HepG2 (cell line): ENCODE results near the gene RPL36. TPM values are rescaled to one million over a fixed set of nuclear protein-coding genes. Genes with fewer than 3 reads are reported as not detected.

Experiments used
- CCDC6 ChIP-seq: sonication (generic); formaldehyde crosslinking; IDR thresholded peaks from 2 replicates; pipeline ENCODE4 v1.8.1; 2022; ENCODE audit warnings: mild to moderate bottlenecking, missing genetic modification reagents, moderate library complexity
- DBP ChIP-seq: sonication (generic); formaldehyde crosslinking; IDR thresholded peaks from 2 replicates; pipeline ENCODE4 v1.4.0; 2020; ENCODE audit warnings: missing genetic modification reagents; ENCODE audit errors: not compliant biosample characterization
- ESRRA ChIP-seq: sonication (generic); formaldehyde crosslinking; IDR thresholded peaks from 2 replicates; pipeline ENCODE4 v1.5.1; 2020; ENCODE audit warnings: mild to moderate bottlenecking, low read depth, missing genetic modification reagents
- GABPA ChIP-seq, 2 experiments: IDR thresholded peaks; 2 replicates each; pipeline ENCODE4 v1.6.1; 2011 to 2016; ENCODE audit warnings: low read depth in 2 of 2, low read length in 1 of 2, missing biosample characterization in 1 of 2, missing genetic modification characterization in 1 of 2
- GMEB2 ChIP-seq: IDR thresholded peaks from 2 replicates; pipeline ENCODE4 v1.6.1; 2016; ENCODE audit warnings: missing biosample characterization, missing genetic modification reagents, low read depth
- HMGXB4 ChIP-seq, 2 experiments: sonication (generic) in 1 of 2; formaldehyde crosslinking in 1 of 2; IDR thresholded peaks; 2 replicates each; pipeline versions ENCODE4 v1.4.0 to v1.6.1; 2018 to 2020; ENCODE audit warnings: missing genetic modification reagents in 2 of 2, borderline replicate concordance in 1 of 2, low read depth in 1 of 2, mild to moderate bottlenecking in 1 of 2, missing biosample characterization in 1 of 2
- HNF1B ChIP-seq: sonication (generic); formaldehyde crosslinking; IDR thresholded peaks from 2 replicates; pipeline ENCODE4 v1.5.1; 2020; ENCODE audit warnings: mild to moderate bottlenecking, moderate library complexity, missing genetic modification reagents
- IKZF5 ChIP-seq: IDR thresholded peaks from 2 replicates; pipeline ENCODE4 v1.6.1; 2018; ENCODE audit warnings: missing genetic modification reagents, mild to moderate bottlenecking, missing compliant biosample characterization
- MAX ChIP-seq: IDR thresholded peaks from 2 replicates; pipeline ENCODE4 v1.6.1; 2012; ENCODE audit warnings: inconsistent platforms
- NR1H2 ChIP-seq: sonication (generic); formaldehyde crosslinking; IDR thresholded peaks from 2 replicates; pipeline ENCODE4 v1.8.1; 2022; ENCODE audit warnings: low read depth, missing genetic modification reagents, borderline replicate concordance
- RFXANK ChIP-seq: IDR thresholded peaks from 2 replicates; pipeline ENCODE4 v1.6.1; 2016
- RXRB ChIP-seq: IDR thresholded peaks from 2 replicates; pipeline ENCODE4 v1.6.1; 2016; ENCODE audit warnings: borderline replicate concordance, missing genetic modification reagents, missing compliant biosample characterization
- SOX13 ChIP-seq, 3 experiments: fragments of 450-650 bp in 1 of 3; sonication (generic) in 1 of 3; formaldehyde crosslinking in 1 of 3; IDR thresholded peaks in 2 of 3; conservative IDR thresholded peaks in 1 of 3; 2 replicates each; pipeline versions ENCODE4 v1.5.0 to v1.6.1; 2016 to 2020; ENCODE audit warnings: antibody characterized with exemption in 1 of 3, mild to moderate bottlenecking in 1 of 3, missing compliant biosample characterization in 1 of 3, missing genetic modification reagents in 1 of 3, moderate library complexity in 1 of 3
- ZFY ChIP-seq: sonication (generic); formaldehyde crosslinking; IDR thresholded peaks from 2 replicates; pipeline ENCODE4 v1.4.0; 2020; ENCODE audit warnings: missing genetic modification reagents
- ZNF274 ChIP-seq: sonication (generic); formaldehyde crosslinking; IDR thresholded peaks from 2 replicates; pipeline ENCODE4 v1.5.1; 2020; ENCODE audit warnings: mild to moderate bottlenecking, missing genetic modification reagents
- ZNF317 ChIP-seq: sonication (generic); formaldehyde crosslinking; IDR thresholded peaks from 2 replicates; pipeline ENCODE4 v1.5.0; 2020; ENCODE audit warnings: mild to moderate bottlenecking, missing genetic modification reagents
- ZNF576 ChIP-seq: sonication (generic); formaldehyde crosslinking; IDR thresholded peaks from 2 replicates; pipeline ENCODE4 v1.4.0; 2020; ENCODE audit warnings: mild to moderate bottlenecking, missing genetic modification reagents
- ZNF616 ChIP-seq: sonication (generic); formaldehyde crosslinking; IDR thresholded peaks from 2 replicates; pipeline ENCODE4 v1.5.0; 2020; ENCODE audit warnings: low read depth, mild to moderate bottlenecking, missing genetic modification reagents
- ZSCAN25 ChIP-seq: sonication (generic); formaldehyde crosslinking; IDR thresholded peaks from 2 replicates; pipeline ENCODE4 v1.8.0; 2022; ENCODE audit warnings: mild to moderate bottlenecking, missing genetic modification reagents
- polyA plus RNA-seq, 8 experiments: library from polyadenylated mRNA; depleted of rRNA in 3 of 8; stranded (reverse) in 7 of 8; unstranded in 1 of 8; fragments of >200 nt; fragmentation: Illumina TruSeq in 4 of 8; extraction: Trizol in 4 of 8; gene quantifications; 2 replicates each; pipeline versions ENCODE4 v1.2.1 to v1.2.3, GENCODE V29; 2011 to 2016; ENCODE audit warnings: low read depth in 4 of 8, missing spikeins in 1 of 8, mixed read lengths in 1 of 8; ENCODE audit not compliant: insufficient read depth in 1 of 8
- total RNA-seq, 5 experiments: library from RNA; depleted of rRNA; stranded (reverse); fragments of >200 nt; fragmentation: Illumina TruSeq; extraction: Trizol; gene quantifications; 2 replicates each; pipeline ENCODE4 v1.2.3, GENCODE V29; 2016; ENCODE audit warnings: low read depth in 1 of 5

RPL36 gene
- total and polyA plus RNA-seq, 2 of the 13 experiments (the other 11 are each of a cell fraction or from before 2014, with no cell fraction given) = 706 to 740 TPM

GRCh38 chr19:5680437-5681368 is 9.4 kb upstream of the RPL36 start, which contains the start of the genes HSD11B1L and MICOS13 (continued):
- TF ChIP-seq ESRRA (CRISPR knock-in tag) (peak; percentile 57; the same call in 1 of the 2 replicates), ZNF576 (CRISPR knock-in tag) (0 out of 2 replicates have a peak, but pooled peaks have one; percentile 6), GMEB2 (CRISPR knock-in tag) (peak; percentile 81), NR1H2 (CRISPR knock-in tag) (0 out of 2 replicates have a peak, but pooled peaks have one; percentile 1), CCDC6 (no peak), ZNF274 (CRISPR knock-in tag) (no peak), ZNF616 (CRISPR knock-in tag) (no peak), MAX (peak; percentile 56; the same call in 1 of the 2 replicates), SOX13 (IDR thresholded peaks at IDR 0.05) (no peak), SOX13 (CRISPR knock-in tag; conservative IDR thresholded peaks at IDR 0.05 in 1 of 2, IDR thresholded peaks at IDR 0.05 in 1 of 2) (no peak; a peak in 1 of 4 replicates), RFXANK (CRISPR knock-in tag) (no peak), DBP (CRISPR knock-in tag) (peak; percentile 26), GABPA (IDR thresholded peaks at IDR 0.05; ENCODE audit: low read depth, low read length) (peak; percentile 75), GABPA (CRISPR knock-in tag; IDR thresholded peaks at IDR 0.05; ENCODE audit: low read depth) (peak; percentile 94), RXRB (CRISPR knock-in tag) (peak; percentile 27; the same call in 1 of the 2 replicates), HMGXB4 (CRISPR knock-in tag; IDR thresholded peaks at IDR 0.05; ENCODE audit: borderline replicate concordance in 1 of 2, low read depth in 1 of 2) (peak; percentile 55 to 56), ZSCAN25 (CRISPR knock-in tag) (no peak), ZNF317 (peak; percentile 89), ZFY (CRISPR knock-in tag) (peak; percentile 96), IKZF5 (CRISPR knock-in tag) (peak; percentile 52), HNF1B (peak; percentile 89)
